H9 (cell line): ENCODE data around the gene ATRX. TPM values are rescaled to one million over a fixed set of nuclear protein-coding genes. Genes with fewer than 3 reads are reported as not detected.

Experiments
- DNase-seq: peaks from one replicate; pipeline ENCODE4 v3.0.0-alpha.2; 2017
- H2AFZ ChIP-seq: one replicate; pipeline ENCODE4 v1.6.1; 2013; ENCODE audit warnings: mild to moderate bottlenecking, low read length, control low read depth, moderate library complexity
- H2AK5ac ChIP-seq: 2 replicates; pipeline ENCODE4 v1.6.1; 2013; ENCODE audit warnings: low read length, control low read depth, mixed read lengths; ENCODE audit not compliant: insufficient read length
- H2BK120ac ChIP-seq: one replicate; pipeline ENCODE4 v1.6.1; 2013; ENCODE audit warnings: low read depth, mild to moderate bottlenecking, low read length, control low read depth, inconsistent platforms; ENCODE audit not compliant: poor library complexity, severe bottlenecking
- H2BK12ac ChIP-seq: 2 replicates; pipeline ENCODE4 v1.6.1; 2013; ENCODE audit warnings: low read length, control low read depth, mixed read lengths, low read depth; ENCODE audit not compliant: insufficient read length
- H2BK15ac ChIP-seq: 2 replicates; pipeline ENCODE4 v1.6.1; 2013; ENCODE audit warnings: low read depth, low read length, control low read depth
- H2BK20ac ChIP-seq: one replicate; pipeline ENCODE4 v1.6.1; 2013; ENCODE audit warnings: low read depth, mild to moderate bottlenecking, low read length, control low read depth, inconsistent platforms; ENCODE audit not compliant: poor library complexity, severe bottlenecking
- H2BK5ac ChIP-seq: 2 replicates; pipeline ENCODE4 v1.6.1; 2013; ENCODE audit warnings: low read length, control low read depth, mixed read lengths; ENCODE audit not compliant: insufficient read length
- H3K14ac ChIP-seq: 2 replicates; pipeline ENCODE4 v1.6.1; 2013; ENCODE audit warnings: low read length, control low read depth; ENCODE audit not compliant: insufficient read depth
- H3K18ac ChIP-seq: 2 replicates; pipeline ENCODE4 v1.6.1; 2013; ENCODE audit warnings: low read depth, mild to moderate bottlenecking, mixed read lengths, low read length, control low read depth; ENCODE audit not compliant: insufficient read length
- H3K23ac ChIP-seq: 2 replicates; pipeline ENCODE4 v1.6.1; 2013; ENCODE audit warnings: low read length, control low read depth, mixed read lengths, low read depth; ENCODE audit not compliant: insufficient read length
- H3K23me2 ChIP-seq: 2 replicates; pipeline ENCODE4 v1.6.1; 2013; ENCODE audit warnings: low read depth, mild to moderate bottlenecking, mixed read lengths, low read length, control low read depth; ENCODE audit not compliant: insufficient read length, poor library complexity, severe bottlenecking
- H3K27ac ChIP-seq: 2 replicates; pipeline ENCODE4 v1.5.1; 2013; ENCODE audit warnings: low read length, control low read depth, mixed read lengths, low read depth; ENCODE audit not compliant: insufficient read length
- H3K27me3 ChIP-seq: 2 replicates; pipeline ENCODE4 v1.6.1; 2013; ENCODE audit warnings: low read length, control low read depth, inconsistent platforms; ENCODE audit not compliant: insufficient read depth
- H3K4ac ChIP-seq: 2 replicates; pipeline ENCODE4 v1.6.1; 2013; ENCODE audit warnings: low read depth, mild to moderate bottlenecking, control low read depth, inconsistent platforms, low read length, moderate library complexity
- H3K4me1 ChIP-seq: 2 replicates; pipeline ENCODE4 v1.6.1; 2013; ENCODE audit warnings: low read length, control low read depth, inconsistent platforms; ENCODE audit not compliant: insufficient read depth
- H3K4me2 ChIP-seq: 2 replicates; pipeline ENCODE4 v1.6.1; 2013; ENCODE audit warnings: low read length, control low read depth, mixed read lengths; ENCODE audit not compliant: insufficient read length, insufficient read depth
- H3K56ac ChIP-seq: 2 replicates; pipeline ENCODE4 v1.6.1; 2013; ENCODE audit warnings: low read depth, mild to moderate bottlenecking, mixed read lengths, low read length, control low read depth; ENCODE audit not compliant: insufficient read length
- H3K79me1 ChIP-seq: 2 replicates; pipeline ENCODE4 v1.6.1; 2013; ENCODE audit warnings: low read depth, mild to moderate bottlenecking, moderate library complexity, low read length, control low read depth, inconsistent platforms; ENCODE audit not compliant: insufficient read depth, poor library complexity, severe bottlenecking
- H3K79me2 ChIP-seq: 2 replicates; pipeline ENCODE4 v1.6.1; 2013; ENCODE audit warnings: low read length, control low read depth, inconsistent platforms; ENCODE audit not compliant: insufficient read depth
- H3K9ac ChIP-seq: 2 replicates; pipeline ENCODE4 v1.6.1; 2013; ENCODE audit warnings: low read length, control low read depth, mixed read lengths; ENCODE audit not compliant: insufficient read length; ENCODE audit errors: extremely low read depth
- H3K9me3 ChIP-seq: one replicate; pipeline ENCODE4 v1.6.1; 2013; ENCODE audit warnings: low read depth, low read length, inconsistent platforms; ENCODE audit not compliant: control insufficient read depth
- H3T11ph ChIP-seq: one replicate; pipeline ENCODE4 v1.6.1; 2013; ENCODE audit warnings: mild to moderate bottlenecking, low read length, control low read depth, inconsistent platforms
- H4K20me1 ChIP-seq: one replicate; pipeline ENCODE4 v1.6.1; 2013; ENCODE audit not compliant: control insufficient read depth, insufficient read length, insufficient read depth
- H4K5ac ChIP-seq: 2 replicates; pipeline ENCODE4 v1.6.1; 2013; ENCODE audit warnings: low read depth, mild to moderate bottlenecking, mixed read lengths, low read length, control low read depth; ENCODE audit not compliant: insufficient read length
- H4K8ac ChIP-seq: replicated peaks from 2 replicates; pipeline ENCODE4 v1.6.1; 2013; ENCODE audit warnings: low read length, control low read depth, mixed read lengths, low read depth; ENCODE audit not compliant: insufficient read length
- H4K91ac ChIP-seq: 2 replicates; pipeline ENCODE4 v1.6.1; 2013; ENCODE audit warnings: low read depth, mild to moderate bottlenecking, moderate library complexity, mixed read lengths, low read length, control low read depth; ENCODE audit not compliant: insufficient read length
- H3K27ac Mint-ChIP-seq, 3 experiments: 2 replicates in 2 of 3; 3 replicates in 1 of 3; pipeline ENCODE4 v1.8.0; 2020 to 2021; ENCODE audit warnings: mixed read lengths in 3 of 3, mild to moderate bottlenecking in 1 of 3, moderate library complexity in 1 of 3
- H3K27me3 Mint-ChIP-seq: 2 replicates; pipeline ENCODE4 v1.8.0; 2021; ENCODE audit warnings: low read depth, mild to moderate bottlenecking, moderate library complexity, mixed read lengths
- H3K36me3 Mint-ChIP-seq, 3 experiments: 2 replicates in 2 of 3; 3 replicates in 1 of 3; pipeline ENCODE4 v1.8.0; 2020 to 2021; ENCODE audit warnings: low read depth in 3 of 3, mixed read lengths in 3 of 3; ENCODE audit not compliant: insufficient read depth in 1 of 3
- H3K4me1 Mint-ChIP-seq, 2 experiments: 2 replicates each; pipeline ENCODE4 v1.8.0; 2020; ENCODE audit warnings: mixed read lengths in 2 of 2
- H3K4me3 Mint-ChIP-seq, 2 experiments: 2 replicates in 1 of 2; 3 replicates in 1 of 2; pipeline ENCODE4 v1.8.0; 2020 to 2021; ENCODE audit warnings: mild to moderate bottlenecking in 2 of 2, mixed read lengths in 2 of 2, moderate library complexity in 1 of 2
- H3K9me3 Mint-ChIP-seq, 2 experiments: 2 replicates in 1 of 2; 3 replicates in 1 of 2; pipeline ENCODE4 v1.8.0; 2020; ENCODE audit warnings: mild to moderate bottlenecking in 2 of 2, mixed read lengths in 2 of 2, moderate library complexity in 1 of 2
- whole genome bisulfite sequencing: extraction: QIAGEN DNeasy Blood & Tissue Kit; methylation state at CpG from one replicate; pipeline ENCODE4 v1.1.7; 2013; ENCODE audit warnings: missing lambda C conversion rate, low lambda C conversion rate, mixed read lengths; ENCODE audit not compliant: insufficient read length; ENCODE audit errors: extremely low coverage; 5-methylcytosine and 5-hydroxymethylcytosine counted together
- total RNA-seq: library from RNA; stranded (reverse); gene quantifications from 2 replicates; pipeline ENCODE4 v1.2.1, GENCODE V29; 2021
- TF ChIP-seq, protein P1 (sequence below): fragments of 200-600 bp; sonication (generic); conservative IDR thresholded peaks from 3 replicates; pipeline ENCODE4 v1.8.0; 2021; ENCODE audit warnings: antibody characterized with exemption, mild to moderate bottlenecking

The ATRX gene
- total RNA-seq, 1 experiment from 2014 or later: 76.0 TPM

DNA sequence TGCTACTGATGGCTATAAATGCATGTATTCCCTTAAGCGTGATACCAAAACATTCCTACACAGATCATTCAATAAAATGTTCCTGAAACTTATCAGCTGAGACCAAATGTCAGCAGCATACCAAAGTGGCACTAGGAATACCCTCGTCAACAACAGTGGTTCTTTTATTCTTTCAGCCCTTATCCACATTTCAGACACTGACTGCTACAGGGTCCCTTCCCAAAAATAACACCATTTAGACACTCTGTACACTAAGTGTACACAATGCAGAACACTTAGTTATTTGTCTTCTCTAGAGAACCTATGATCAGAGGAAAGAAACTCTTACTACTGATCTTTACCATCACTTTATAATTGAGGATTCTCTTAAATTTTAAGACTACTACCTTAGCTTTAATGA is 94.1 kb downstream of the ATRX start:
- H3K14ac ChIP-seq: no peak overlapping the region
- H3K9ac ChIP-seq: no peak overlapping the region
- H3K79me1 ChIP-seq: no peaks in the 10 kb centered on the region
- H3K36me3 Mint-ChIP-seq: peaks cover 15 to 46% (median 36%) of the 10 kb centered on the region in 3 experiments
- no peak overlapping the region for H3K18ac ChIP-seq
- no peaks in the 10 kb centered on the region for H3K79me2 ChIP-seq
- no peak overlapping the region for H4K5ac ChIP-seq
- H3K27me3 Mint-ChIP-seq: no peaks in the 10 kb centered on the region
- no peak overlapping the region for H2AK5ac ChIP-seq
- no peaks in the 10 kb centered on the region for H3K4me1 Mint-ChIP-seq
- H3K23ac ChIP-seq: no peak overlapping the region
- WGBS: no CpG with 5 or more reads among the region's 2 CpGs
- no peak overlapping the region for H3K27ac Mint-ChIP-seq
- H2BK120ac ChIP-seq: no peak overlapping the region
- no peak overlapping the region for H2BK12ac ChIP-seq
- no peak overlapping the region for H2BK5ac ChIP-seq
- no peak overlapping the region for H3K4me2 ChIP-seq
- H2AFZ ChIP-seq: no peak overlapping the region
- H3K56ac ChIP-seq: no peak overlapping the region
- H3K4ac ChIP-seq: no peak overlapping the region
- no peak overlapping the region for H3K4me3 Mint-ChIP-seq
- no peak overlapping the region for H3T11ph ChIP-seq
- H2BK20ac ChIP-seq: no peak overlapping the region
- peaks cover 37 to 42% of the 10 kb centered on the region in 2 experiments for H3K9me3 Mint-ChIP-seq
- H3K23me2 ChIP-seq: no peaks in the 10 kb centered on the region
- no peaks in the 10 kb centered on the region for H3K27me3 ChIP-seq
- no peak overlapping the region for H3K27ac ChIP-seq
- H4K20me1 ChIP-seq: no peaks in the 10 kb centered on the region
- H2BK15ac ChIP-seq: no peak overlapping the region
- TF ChIP-seq, protein P1, sequence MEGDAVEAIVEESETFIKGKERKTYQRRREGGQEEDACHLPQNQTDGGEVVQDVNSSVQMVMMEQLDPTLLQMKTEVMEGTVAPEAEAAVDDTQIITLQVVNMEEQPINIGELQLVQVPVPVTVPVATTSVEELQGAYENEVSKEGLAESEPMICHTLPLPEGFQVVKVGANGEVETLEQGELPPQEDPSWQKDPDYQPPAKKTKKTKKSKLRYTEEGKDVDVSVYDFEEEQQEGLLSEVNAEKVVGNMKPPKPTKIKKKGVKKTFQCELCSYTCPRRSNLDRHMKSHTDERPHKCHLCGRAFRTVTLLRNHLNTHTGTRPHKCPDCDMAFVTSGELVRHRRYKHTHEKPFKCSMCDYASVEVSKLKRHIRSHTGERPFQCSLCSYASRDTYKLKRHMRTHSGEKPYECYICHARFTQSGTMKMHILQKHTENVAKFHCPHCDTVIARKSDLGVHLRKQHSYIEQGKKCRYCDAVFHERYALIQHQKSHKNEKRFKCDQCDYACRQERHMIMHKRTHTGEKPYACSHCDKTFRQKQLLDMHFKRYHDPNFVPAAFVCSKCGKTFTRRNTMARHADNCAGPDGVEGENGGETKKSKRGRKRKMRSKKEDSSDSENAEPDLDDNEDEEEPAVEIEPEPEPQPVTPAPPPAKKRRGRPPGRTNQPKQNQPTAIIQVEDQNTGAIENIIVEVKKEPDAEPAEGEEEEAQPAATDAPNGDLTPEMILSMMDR: no peak
- H4K8ac ChIP-seq: no peak overlapping the region
- no peak for DNase-seq
- no peak overlapping the region for H4K91ac ChIP-seq
- H3K4me1 ChIP-seq: no peaks in the 10 kb centered on the region
- peaks cover 7% of the 10 kb centered on the region for H3K9me3 ChIP-seq
